Vagina (tissue), 2 donors: ENCODE measurements around the gene RERG.
"Not testable (repeated sequence)": the region's sequence is repeated elsewhere in the genome, so short reads cannot be mapped to it uniquely, and the experiment has no call there.

ENCODE experiments used
- CTCF ChIP-seq, 3 experiments: fragments of 450-650 bp in 2 of 3; fragments of 200-600 bp in 1 of 3; sonication (generic) in 1 of 3; IDR thresholded peaks; one replicate each; pipeline ENCODE4 v1.5.1; 2017 to 2019; ENCODE audit warnings: antibody characterized with exemption in 3 of 3, mild to moderate bottlenecking in 2 of 3, moderate library complexity in 2 of 3
- POLR2A ChIP-seq, 2 donors: fragments of 450-650 bp; IDR thresholded peaks; one replicate each; pipeline ENCODE4 v1.6.1; 2017; ENCODE audit warnings: antibody characterized with exemption in 2 of 2, mild to moderate bottlenecking in 2 of 2, moderate library complexity in 2 of 2
- POLR2AphosphoS5 ChIP-seq, 2 donors: sonication (generic); formaldehyde crosslinking; IDR thresholded peaks; one replicate each; pipeline ENCODE4 v1.9.0; 2017; ENCODE audit warnings: antibody characterized with exemption in 2 of 2, mild to moderate bottlenecking in 2 of 2, low read depth in 1 of 2; ENCODE audit not compliant: insufficient read depth in 1 of 2

GRCh38 chr12:15225863-15226218 lies 4.6 kb upstream of the RERG start:
- TF ChIP-seq CTCF (IDR thresholded peaks at IDR 0.05); POLR2AphosphoS5 (IDR thresholded peaks at IDR 0.05; ENCODE audit: insufficient read depth in 1 of 2, low read depth in 1 of 2); POLR2A (IDR thresholded peaks at IDR 0.05): not testable (repeated sequence)
